GM18520 (cell line): ENCODE measurements around the gene GUF1.
"Not testable (repeated sequence)": the region's sequence is repeated elsewhere in the genome, so short reads cannot be mapped to it uniquely, and the experiment has no call there.

Experiments
- ATAC-seq: cut with Tn5 transposase; IDR thresholded peaks from one replicate; pipeline ENCODE4 v1.9.1; 2021; ENCODE audit not compliant: unreplicated experiment

GUF1 gene

DNA sequence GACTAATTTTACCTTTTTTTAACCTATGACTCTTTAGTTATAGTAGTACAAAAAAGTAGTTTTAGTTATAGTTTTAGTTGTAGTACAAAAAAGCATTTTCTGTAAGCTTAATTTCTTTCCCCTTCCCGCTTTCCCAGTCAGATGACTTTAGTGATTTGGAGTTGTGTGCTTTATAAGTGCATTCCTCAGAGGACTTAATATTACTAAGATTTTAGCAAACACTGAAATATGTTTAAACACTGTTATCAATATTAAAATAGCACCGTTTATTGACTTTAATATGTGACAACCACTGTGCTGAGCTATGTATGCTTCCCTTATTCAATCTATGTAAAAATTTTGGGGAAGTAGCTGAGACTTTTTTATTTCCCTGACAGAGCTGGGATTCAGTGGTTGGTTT is 22.8 kb downstream of the GUF1 start:
- no peak for ATAC-seq

DNA sequence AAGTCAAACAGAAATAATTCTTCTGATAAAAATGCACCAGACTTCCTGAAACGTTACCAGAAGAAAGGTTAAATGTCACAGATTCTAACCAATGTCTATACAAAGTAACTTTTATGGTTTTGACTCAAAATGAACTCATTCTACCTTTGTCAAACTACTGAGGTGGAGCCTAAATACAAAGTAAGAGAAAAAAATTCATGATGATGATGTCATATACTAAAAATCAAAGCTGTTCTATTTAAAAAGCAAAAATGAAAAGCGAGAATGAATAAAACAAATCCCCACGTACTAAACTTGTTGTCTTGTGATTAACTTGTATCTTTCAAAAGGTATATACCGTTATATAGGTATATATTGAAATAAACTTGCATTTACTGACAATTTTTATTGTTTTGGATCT is 26.5 kb downstream of the GUF1 start:
- ATAC-seq: no peak

DNA sequence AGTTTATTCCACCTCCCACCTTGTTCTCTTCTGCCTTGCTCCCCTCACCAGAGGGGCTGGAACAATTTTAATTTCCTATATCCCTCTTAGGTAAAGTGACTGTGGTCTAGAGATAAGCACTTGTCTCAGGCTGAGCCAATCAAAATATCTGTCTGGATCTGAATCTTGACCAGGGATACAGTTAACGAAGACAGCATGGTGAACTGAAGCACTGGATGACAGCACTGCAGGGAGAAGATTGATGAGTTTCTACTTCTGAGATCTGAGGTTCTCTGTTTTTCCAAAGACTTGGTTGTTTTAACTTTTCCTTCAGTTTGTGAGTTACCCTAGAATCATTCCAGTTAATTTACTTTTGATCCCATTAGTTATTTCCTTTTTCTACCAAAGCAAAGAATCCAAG is 34.9 kb downstream of the GUF1 start:
- ATAC-seq: no peak

DNA sequence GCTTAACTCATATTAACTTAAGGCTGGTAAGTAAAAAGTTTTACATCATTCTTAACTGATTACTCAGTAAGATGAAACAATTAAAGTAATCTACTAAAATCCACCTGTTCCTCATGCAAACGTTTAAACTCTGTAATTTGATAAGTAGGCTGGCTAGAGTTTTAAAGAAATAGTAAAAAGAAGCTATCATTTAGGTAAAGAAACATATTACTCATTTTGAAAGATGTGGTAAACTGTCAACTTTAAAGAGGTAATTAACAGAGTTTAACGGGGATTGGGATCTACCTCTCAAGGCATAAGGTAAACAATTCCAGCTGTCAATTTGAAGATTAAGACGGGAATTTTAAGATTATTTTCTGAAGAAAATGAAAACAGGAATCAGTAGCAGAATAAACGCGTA is 38.4 kb downstream of the GUF1 start:
- ATAC-seq: no peak

DNA sequence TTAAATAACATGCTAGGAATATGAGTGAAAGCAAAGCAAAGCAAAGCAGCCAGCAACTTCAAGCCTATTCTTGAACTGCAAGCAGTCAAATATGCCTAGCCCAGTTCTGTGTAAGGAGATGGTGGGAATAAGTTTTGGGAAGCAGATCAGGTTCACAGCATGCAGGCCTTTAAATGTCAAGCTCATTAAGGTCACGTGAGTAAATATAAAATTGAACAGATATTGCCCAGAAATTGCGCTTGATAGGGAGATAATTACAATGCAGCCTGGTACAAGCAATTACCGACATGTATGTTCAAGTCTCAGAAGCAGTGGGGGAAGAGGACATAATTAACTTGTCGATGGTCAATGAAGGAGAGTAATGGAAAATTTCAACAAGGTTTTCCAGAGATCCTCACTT is 42.2 kb downstream of the GUF1 start:
- ATAC-seq: no peak

DNA sequence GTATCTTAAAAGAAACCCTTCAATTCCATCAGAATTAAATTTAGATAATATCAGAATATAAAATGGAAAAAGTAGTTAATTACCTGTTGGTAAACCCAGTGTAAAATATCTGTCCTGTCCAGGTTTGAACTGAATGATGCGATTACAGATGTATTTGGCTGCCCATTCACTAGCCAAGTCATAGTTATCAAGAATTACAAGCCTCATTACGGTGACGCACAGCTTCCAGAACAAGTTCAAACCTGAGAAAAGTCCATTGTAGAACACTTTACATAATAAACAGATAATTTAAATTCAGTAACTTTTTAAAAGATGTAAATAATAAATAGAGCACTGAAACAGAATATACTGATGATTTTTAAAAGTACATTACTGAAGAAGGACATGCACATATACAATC is 43.8 kb downstream of the GUF1 start:
- ATAC-seq: no peak

DNA sequence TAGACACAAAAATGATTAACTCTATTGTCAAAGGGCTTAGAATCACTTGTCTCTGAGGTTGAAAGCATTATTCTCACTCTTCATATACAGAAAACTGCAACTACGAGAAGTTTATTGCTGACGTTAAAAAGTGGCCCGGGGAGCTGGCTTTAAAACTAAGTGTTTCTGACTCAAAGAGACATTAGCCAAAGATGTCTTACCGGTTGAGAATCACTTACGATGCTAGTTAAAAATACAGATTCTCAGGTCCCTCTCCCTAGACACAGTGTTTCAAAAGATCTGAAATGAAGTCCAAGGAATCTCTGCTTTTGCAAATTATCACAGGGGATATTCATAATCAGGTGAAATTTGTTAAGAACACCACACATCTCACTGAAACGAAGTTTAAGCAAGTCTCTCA is 46.9 kb downstream of the GUF1 start:
- ATAC-seq: no peak

DNA sequence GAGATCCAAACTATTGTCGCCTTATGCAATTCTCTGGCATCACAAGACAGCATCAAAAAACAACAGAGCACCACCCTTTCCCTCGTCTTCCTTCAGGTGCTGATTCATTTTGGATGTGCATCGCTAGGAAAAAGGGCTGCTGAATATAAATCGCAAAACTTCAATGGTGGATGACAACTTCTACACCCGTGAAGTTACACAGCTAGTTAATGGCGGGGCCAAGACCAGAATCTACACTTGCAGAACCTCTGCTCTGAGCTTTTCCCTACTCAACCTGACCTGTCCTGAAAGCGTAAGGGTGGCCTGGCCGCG is 47.5 kb downstream of the GUF1 start:
- ATAC-seq: peak; percentile 1

DNA sequence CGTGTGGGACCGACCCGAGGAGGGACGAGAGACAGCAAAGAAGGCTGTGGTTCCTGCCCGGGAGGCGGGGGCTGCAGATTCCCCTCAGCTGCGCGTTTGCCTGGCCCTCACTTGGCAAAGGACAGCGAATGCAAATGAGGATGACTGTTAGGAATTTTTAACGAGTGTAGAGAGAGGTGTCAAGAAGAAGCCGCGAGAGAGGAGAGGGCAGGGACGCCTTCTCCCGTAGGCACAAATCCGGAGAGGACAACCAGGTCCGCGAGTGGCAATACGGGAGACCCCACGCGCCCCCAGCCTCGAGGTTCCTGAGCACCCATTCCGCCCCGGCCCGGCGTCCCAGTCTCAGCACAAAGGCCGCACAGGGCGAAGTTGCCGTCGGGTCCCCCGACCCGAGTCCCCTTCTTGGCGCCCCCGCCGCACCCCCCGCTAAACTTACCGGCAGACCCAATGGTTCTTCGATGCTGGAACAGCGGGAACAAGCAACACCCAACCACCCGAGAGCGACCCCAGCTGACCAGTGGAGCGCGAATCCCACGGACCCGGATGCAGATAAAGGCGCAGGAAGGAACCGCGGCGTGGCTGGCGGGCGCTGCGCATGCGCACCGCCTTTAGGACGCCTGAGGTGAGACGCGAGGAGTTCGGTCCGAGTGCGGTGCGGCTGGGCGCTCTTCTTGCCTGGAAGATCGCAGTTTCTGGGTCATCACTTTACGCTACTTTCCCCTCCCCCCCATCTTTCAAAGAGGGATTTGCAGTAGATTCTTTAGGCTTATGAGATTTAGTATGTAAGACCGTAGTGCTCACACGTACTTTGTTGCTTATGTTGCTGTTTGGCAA is 48.0 kb downstream of the GUF1 start, which contains the start of gene GNPDA2:
TSS of gene GNPDA2 (minus strand) at position 519 of the 834 bp plus-strand sequence. CDS start 4,349 bp downstream, outside the sequence.
- ATAC-seq: peak; percentile 89

DNA sequence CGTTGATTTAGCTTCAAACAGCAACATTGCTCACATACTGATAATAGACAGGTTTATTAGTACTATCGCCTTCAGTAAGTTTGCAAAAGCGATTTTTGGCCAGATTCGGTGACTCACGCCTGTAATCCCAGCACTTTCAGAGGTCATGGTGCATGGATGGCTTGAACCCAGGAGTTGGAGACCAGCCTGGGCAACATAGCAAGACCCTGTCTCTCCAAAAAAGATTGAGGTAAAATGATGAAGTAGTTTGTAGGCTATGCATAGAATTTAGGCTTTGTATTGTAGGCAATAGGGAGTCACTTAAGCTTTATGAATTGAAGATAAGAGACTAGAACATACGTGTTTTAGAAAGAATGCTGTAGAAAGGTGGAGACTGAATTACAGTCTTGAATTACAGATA is 49.3 kb downstream of the GUF1 start:
- ATAC-seq: no peak

DNA sequence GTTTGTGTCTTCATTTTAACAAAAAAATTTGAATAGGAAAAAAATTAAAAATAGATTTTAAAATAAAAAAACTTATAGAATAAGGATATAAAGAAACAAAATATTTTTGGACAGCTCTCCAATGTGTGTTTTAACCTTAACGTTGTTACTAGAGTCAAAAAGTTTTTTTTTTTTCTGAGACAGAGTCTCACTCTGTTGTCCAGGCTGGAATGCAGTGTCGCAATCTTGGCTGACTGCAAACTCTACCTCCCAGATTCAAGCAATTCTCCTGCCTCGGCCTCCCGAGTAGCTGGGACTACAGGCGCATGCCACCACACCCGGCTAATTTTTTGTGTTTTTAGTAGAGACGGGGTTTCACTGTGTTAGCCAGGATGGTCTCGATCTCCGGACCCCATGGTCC is 50.5 kb downstream of the GUF1 start:
- ATAC-seq: not testable (repeated sequence)

DNA sequence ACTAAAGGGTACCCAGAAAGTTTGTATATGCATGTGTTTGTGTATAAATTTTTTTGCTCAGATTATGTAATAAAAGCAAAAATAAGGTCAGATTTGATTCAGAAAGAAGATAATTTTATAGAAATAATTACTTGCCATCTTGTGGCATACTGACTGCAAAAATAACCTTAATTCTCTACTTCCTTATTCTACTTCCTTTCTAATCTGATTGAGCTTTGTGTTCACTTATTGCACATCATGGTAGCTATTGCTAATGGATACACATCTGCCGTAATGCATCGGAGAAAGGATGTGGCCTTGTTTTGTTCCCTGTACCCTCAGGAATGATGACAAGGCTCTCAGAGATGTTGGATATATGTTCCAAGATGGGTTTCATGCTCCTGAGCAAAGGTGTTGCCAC is 58.7 kb downstream of the GUF1 start:
- ATAC-seq: no peak

DNA sequence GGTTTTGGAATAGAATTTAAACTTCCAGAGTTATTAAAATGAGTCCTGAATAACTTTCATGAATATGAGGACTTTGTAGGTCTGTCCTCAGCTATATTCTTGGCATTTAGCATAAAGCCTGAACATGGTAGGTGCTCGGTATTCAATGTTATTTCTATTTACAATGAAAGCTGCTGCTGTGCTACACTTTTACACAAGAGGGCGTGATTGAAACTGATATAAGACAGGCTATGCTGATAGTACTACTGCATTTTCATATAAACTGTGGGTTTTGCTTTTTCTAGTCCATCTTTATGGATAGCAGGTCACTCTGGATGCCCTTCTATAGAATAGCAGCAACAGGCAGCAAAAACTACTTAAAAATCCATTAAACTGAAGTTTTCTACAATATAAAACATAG is 60.4 kb downstream of the GUF1 start:
- ATAC-seq: no peak

DNA sequence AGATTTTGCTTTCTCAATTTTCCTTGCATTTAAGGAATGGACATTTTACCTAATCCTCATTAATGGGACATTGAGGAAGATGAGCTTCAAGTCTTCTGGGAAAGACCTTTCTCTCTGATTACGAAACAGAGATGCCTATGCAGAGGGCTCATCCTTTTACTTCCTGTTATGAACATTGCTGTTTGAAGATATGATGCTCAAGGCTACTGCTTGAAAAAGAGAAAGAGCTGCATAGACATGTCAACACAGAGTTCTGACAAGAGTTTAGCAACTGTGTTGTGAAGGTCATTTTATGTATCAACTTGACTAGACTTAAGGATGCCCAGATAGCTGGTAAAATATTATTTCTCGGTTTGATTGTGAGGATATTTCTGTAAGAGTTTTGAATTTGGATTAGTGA is 62.0 kb downstream of the GUF1 start:
- no peak for ATAC-seq
